HT1080 (cell line): ENCODE results near the gene OCA2. TPM values are rescaled to one million over a fixed set of nuclear protein-coding genes. Genes with fewer than 3 reads are reported as not detected.
A peak's percentile ranks its signal among the peaks of the same experiment; 100 is the strongest.
"Not testable (repeated sequence)": the region's sequence is repeated elsewhere in the genome, so short reads cannot be mapped to it uniquely, and the experiment has no call there.

Experiments
- DNase-seq: peaks from one replicate; pipeline ENCODE4 v3.0.0-alpha.2; 2015; ENCODE audit warnings: low read depth
- total RNA-seq: library from RNA; depleted of rRNA; stranded (reverse); fragments of >200 nt; shearing (Covaris generic); gene quantifications from 2 replicates; pipeline ENCODE4 v1.2.3, GENCODE V29; 2014

The OCA2 gene
- total RNA-seq, 1 experiment from 2014 or later = not detected

GRCh38 chr15:28026221-28026620, 72.9 kb downstream of the OCA2 start:
- DNase-seq = no peak

GRCh38 chr15:28025413-28025812, 73.7 kb downstream of the OCA2 start:
- DNase-seq = no peak

GRCh38 chr15:28024889-28025250, 74.2 kb downstream of the OCA2 start:
- DNase-seq = no peak

GRCh38 chr15:28023933-28024888, 74.9 kb downstream of the OCA2 start:
- DNase-seq = no peak

GRCh38 chr15:28023422-28023821, 75.7 kb downstream of the OCA2 start:
- DNase-seq = no peak

- no peak for DNase-seq
These were observed 76.2 kb downstream of the OCA2 start for GRCh38 chr15:28022961-28023360.

GRCh38 chr15:28022181-28022580, 76.9 kb downstream of the OCA2 start:
- DNase-seq = no peak

GRCh38 chr15:28021281-28022039, 77.7 kb downstream of the OCA2 start:
- peak; percentile 84 for DNase-seq

GRCh38 chr15:28020644-28021043, 78.5 kb downstream of the OCA2 start:
- no peak for DNase-seq

GRCh38 chr15:28019594-28020309, 79.4 kb downstream of the OCA2 start:
- no peak for DNase-seq

- DNase-seq = no peak
These were observed 80.6 kb downstream of the OCA2 start for GRCh38 chr15:28018291-28019044.

- no peak for DNase-seq
These were observed 81.6 kb downstream of the OCA2 start for GRCh38 chr15:28017423-28017924.

GRCh38 chr15:28015855-28016254, 83.3 kb downstream of the OCA2 start:
- DNase-seq = no peak

- DNase-seq = no peak
These were observed 84.4 kb downstream of the OCA2 start for GRCh38 chr15:28014623-28015200.

- no peak for DNase-seq
These were observed 85.1 kb downstream of the OCA2 start for GRCh38 chr15:28013976-28014375.

GRCh38 chr15:28013480-28013879, 85.6 kb downstream of the OCA2 start:
- no peak for DNase-seq

- no peak for DNase-seq
These were observed 86.9 kb downstream of the OCA2 start for GRCh38 chr15:28012231-28012630.

- not testable (repeated sequence) for DNase-seq
These were observed 90.9 kb downstream of the OCA2 start for GRCh38 chr15:28008175-28008574.

GRCh38 chr15:28006116-28006905, 92.8 kb downstream of the OCA2 start:
- no peak for DNase-seq
